ENCODE results near the gene PNPLA6.

PNPLA6 gene

DNA sequence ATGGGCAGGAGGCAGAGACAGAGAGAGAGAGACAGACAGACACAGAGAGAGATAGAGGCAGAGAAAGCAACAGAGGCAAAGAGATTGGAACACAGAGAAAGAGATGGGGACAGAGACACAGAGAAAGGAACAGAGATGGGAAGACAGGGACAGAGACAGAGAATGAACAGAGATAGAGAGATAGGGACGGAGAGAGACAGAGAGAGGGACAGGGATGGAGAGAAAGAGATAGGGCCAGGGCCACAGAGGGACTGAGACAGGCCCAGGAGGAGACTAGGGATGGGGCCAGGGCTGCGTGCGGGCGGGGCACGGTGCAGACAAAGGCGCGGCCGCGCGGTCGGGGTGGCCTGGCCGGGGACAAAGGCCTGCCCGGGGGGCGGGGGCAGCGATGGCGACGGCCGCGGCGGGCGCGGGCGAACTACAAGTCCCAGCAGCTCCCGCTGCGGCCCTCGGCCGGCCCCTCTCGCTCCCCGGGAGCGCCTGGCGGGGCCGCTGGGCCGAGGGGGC is 19.8 kb upstream of the PNPLA6 start, which contains the start of gene ZNF358:
TSS of gene ZNF358 (plus strand) at position 459 of the 507 bp plus-strand sequence. CDS start 3,140 bp downstream, outside the sequence.
- peak; percentile 75 for DNase-seq (ENCODE audit: low spot score)

- no peak for DNase-seq (ENCODE audit: low spot score)
Measured at GRCh38 chr19:7516333-7516732, 19.2 kb upstream of the PNPLA6 start.

- DNase-seq (ENCODE audit: low spot score): peak; percentile 17
Measured at GRCh38 chr19:7516878-7517277, 18.6 kb upstream of the PNPLA6 start.

- DNase-seq (ENCODE audit: low spot score): no peak
Measured at GRCh38 chr19:7519361-7520130, 16.0 kb upstream of the PNPLA6 start.

GRCh38 chr19:7520131-7521051 is 15.1 kb upstream of the PNPLA6 start:
- no peak for DNase-seq (ENCODE audit: low spot score)

DNA sequence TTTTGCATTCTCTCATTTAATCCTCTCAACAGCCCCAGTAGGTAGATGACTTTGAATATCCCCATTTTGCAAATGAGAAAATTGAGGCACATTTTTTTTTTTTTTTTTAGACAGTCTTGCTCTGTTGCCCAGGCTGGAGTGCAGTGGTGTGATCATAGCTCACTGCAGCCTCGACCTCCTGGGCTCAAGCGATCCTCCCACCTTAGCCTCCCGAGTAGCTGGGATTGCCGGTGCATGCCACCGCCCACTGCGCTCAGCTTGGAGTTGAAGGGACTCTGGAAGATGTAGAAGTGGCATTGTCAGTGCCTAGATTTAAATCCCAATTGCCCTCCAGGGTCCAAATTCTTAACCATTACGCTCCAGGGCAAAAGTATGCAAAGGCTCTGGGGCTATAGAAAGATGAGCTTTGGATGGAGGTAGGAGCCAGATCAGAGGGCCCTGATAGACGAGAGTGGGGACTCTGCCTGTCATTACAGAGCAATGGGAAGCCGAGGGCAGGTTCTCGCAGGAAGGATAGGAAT is 13.9 kb upstream of the PNPLA6 start:
- DNase-seq (ENCODE audit: low spot score): no peak

DNA sequence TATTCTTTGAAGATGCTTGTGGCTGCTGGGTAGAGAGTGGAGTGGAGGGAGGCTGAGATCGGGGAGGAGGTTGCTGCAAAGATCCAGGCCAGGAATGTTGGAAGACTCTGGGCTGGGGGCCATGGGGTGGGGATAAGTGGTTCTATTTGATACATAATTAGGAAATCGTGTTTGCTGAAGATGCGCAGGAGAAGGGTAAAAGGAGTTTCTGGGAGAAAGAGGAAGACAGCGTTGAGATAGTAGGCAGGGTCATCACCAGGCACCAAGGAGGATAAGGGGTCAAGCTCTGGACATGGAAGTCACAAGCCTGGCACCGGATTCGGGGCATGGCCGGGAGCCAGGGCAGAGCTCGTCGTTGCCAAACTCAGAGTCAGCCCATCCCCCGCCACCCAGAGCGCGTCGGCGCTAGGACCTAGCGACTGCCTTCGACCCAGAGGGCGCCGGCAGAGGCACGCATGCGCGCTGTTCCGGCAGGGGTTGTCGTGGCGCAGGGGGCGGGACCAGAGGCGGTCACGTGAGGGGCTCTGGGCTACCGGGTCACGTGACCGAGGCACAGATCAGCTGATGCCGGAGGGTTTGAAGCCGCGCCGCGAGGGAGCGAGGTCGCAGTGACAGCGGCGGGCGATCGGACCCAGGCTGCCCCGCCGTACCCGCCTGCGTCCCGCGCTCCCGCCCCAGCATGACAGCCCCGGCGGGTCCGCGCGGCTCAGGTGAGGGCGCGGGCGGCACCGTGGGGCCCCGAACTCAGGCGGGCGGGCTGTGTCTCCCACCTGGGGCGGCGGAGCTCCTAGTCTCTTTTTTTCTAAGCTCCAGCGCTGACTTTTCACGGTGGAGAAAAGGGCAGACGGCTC is 13.2 kb upstream of the PNPLA6 start, which contains the start of gene MCOLN1:
TSS of gene MCOLN1 (plus strand) at position 553 of the 851 bp plus-strand sequence. CDS start at position 680, 127 bp downstream.
- DNase-seq (ENCODE audit: low spot score): peak; percentile 97

GRCh38 chr19:7522923-7523667 is 12.4 kb upstream of the PNPLA6 start:
- DNase-seq (ENCODE audit: low spot score): peak; percentile 47

DNA sequence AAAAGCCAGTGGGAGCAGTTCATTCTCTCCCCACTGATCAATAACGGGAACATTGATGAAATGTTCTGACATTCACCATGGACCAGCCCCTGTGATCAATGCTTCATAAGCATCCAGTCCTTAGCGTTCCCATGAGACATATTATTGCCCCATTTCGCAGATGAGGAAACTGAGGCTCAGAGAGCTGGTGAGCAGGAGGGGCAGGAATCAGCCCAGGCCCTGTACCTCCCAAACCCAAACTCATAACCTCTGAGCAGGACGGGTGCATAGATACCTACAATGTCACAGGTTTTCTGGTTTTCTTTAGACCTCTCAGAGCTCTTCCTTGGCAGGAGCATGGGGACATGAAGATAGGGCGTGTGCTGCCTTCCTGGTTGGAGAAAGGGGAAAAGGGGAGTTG is 11.0 kb upstream of the PNPLA6 start:
- no peak for DNase-seq (ENCODE audit: low spot score)

DNA sequence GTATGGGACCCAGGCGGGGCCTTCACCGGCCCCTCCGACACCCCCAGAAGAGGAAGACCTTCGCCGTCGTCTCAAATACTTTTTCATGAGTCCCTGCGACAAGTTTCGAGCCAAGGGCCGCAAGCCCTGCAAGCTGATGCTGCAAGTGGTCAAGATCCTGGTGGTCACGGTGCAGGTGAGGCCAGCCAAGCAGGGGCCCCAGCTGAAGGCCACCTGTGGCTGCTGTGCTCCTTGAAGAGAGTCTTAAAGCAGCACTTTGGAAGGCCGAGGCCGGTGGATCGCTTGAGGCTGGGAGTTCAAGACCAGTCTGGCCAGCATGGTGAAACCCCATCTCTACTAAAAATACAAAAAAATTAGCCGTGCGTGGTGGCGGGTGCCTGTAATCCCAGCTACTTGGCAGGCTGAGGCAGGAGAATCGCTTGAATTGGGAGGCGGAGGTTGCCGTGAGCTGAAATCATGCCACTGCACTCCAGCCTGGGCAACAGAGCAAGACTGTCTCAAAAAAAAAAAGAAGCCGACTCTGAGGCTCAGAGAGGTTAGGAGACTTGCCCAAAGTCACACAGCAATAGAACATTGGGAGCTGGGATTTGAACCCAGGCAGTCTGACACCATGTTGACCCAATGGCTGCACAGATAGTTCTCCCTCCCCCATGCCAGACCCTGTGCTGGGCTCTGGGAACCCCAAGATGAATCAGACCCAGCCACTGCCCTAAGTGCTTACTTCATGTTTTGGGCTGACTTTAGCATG is 10.4 kb upstream of the PNPLA6 start:
- no peak for DNase-seq (ENCODE audit: low spot score)

- no peak for DNase-seq (ENCODE audit: low spot score)
Measured at GRCh38 chr19:7526059-7526929, 9.2 kb upstream of the PNPLA6 start.

DNA sequence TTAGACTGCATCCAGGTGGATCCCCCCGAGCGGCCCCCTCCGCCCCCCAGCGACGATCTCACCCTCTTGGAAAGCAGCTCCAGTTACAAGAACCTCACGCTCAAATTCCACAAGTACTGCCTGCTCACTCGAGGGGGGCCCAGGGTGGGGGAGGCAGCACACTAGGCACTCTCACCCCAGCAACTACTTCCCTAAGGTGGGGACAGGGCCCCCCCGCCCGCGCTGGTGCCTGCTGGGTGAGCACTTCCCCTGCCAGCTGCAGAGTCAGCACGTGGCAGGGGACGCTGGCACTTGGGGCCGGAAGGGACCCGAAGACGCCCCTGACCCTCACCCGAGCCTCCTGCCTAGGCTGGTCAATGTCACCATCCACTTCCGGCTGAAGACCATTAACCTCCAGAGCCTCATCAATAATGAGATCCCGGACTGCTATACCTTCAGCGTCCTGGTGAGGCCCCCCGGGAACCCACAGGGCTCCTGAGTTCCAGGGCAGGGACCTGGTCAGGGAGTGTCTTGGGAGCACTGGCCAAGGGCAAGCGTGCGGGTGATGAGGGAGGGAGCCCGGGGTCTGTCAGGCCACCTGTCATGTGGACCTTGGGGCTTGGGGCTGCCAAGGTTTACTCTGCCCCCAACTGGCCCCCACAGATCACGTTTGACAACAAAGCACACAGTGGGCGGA is 7.9 kb upstream of the PNPLA6 start:
- DNase-seq (ENCODE audit: low spot score): no peak

- DNase-seq (ENCODE audit: low spot score): no peak
Measured at GRCh38 chr19:7528192-7528519, 7.4 kb upstream of the PNPLA6 start.

- no peak for DNase-seq (ENCODE audit: low spot score)
Measured at GRCh38 chr19:7528522-7529245, 6.8 kb upstream of the PNPLA6 start.

- DNase-seq (ENCODE audit: low spot score): no peak
Measured at GRCh38 chr19:7529246-7529600, 6.3 kb upstream of the PNPLA6 start.

DNA sequence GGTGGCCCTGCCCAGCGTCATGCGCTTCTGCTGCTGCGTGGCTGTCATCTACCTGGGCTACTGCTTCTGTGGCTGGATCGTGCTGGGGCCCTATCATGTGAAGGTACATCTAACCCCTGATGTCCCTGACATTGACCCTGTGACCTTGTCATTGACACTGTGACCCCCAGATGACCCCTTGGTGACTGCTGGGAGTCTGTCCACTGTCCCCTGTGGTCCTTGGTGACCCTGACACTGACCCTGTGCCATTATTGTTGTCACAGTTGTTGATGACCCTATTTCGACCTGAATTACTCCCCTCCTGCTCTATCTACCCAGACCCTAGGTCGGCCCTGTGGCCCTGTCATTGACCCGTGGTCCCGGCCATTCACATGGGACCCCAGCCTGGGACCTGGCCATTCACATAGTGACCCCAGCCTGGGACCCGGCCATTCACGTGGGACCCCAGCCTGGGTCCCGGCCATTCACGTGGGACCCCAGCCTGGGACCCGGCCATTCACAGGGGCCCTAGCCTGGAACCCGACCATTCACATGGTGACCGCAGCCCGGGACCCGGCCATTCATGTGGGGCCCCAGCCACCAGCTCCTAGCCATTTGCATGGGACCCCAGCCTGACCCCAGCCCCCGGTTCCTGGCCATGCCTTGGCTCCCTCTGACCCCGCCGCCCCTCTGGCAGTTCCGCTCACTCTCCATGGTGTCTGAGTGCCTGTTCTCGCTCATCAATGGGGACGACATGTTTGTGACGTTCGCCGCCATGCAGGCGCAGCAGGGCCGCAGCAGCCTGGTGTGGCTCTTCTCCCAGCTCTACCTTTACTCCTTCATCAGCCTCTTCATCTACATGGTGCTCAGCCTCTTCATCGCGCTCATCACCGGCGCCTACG is 5.7 kb upstream of the PNPLA6 start:
- no peak for DNase-seq (ENCODE audit: low spot score)
